ENCODE results near the gene TSC22D1.

DNA sequence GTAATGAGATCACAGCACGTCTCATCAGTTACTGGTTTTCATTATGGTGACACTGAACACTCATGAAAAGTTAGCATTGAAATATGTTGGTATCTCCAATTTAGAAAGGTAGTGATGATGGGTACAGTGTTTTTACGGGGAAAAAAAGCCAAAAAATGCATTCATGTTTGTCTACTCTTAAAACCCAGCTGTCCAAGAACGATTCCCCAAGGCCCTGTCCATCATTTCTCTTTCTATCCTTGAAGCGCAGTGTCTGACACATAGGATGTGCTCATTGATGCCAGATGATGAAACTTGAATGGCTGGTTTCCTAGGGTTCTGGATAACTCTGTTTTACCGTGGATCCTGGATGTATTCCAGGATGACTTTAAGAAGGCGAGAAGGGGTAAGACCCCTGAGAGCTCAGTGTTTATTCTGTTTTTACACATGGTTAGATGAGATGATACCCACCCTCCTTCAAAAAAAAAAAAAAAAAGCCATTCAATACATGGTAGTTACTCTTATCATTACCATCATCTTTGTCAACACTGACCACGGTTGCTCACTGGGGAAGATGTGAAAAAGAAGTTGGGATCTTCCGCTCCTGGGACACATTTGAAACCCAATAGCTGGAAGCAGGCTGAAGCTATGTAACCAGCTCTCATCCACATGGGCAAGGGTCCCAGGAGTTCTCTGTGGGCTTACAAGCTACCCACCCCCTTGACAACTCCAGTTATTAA, 180.0 kb downstream of the TSC22D1 start:
- TF ChIP-seq, protein P1, sequence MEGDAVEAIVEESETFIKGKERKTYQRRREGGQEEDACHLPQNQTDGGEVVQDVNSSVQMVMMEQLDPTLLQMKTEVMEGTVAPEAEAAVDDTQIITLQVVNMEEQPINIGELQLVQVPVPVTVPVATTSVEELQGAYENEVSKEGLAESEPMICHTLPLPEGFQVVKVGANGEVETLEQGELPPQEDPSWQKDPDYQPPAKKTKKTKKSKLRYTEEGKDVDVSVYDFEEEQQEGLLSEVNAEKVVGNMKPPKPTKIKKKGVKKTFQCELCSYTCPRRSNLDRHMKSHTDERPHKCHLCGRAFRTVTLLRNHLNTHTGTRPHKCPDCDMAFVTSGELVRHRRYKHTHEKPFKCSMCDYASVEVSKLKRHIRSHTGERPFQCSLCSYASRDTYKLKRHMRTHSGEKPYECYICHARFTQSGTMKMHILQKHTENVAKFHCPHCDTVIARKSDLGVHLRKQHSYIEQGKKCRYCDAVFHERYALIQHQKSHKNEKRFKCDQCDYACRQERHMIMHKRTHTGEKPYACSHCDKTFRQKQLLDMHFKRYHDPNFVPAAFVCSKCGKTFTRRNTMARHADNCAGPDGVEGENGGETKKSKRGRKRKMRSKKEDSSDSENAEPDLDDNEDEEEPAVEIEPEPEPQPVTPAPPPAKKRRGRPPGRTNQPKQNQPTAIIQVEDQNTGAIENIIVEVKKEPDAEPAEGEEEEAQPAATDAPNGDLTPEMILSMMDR (IDR thresholded peaks at IDR 0.05) = no peak
- no peak for TF ChIP-seq POLR2A (IDR thresholded peaks at IDR 0.05)
